Spleen (tissue), 3 donors: ENCODE measurements around the gene VPS52.

ENCODE experiments used
- POLR2A ChIP-seq, 3 donors: fragments of 450-650 bp; IDR thresholded peaks; one replicate each; pipeline ENCODE4 v1.5.1; 2017; ENCODE audit warnings: antibody characterized with exemption in 3 of 3, mild to moderate bottlenecking in 1 of 3
- POLR2AphosphoS5 ChIP-seq, 3 donors: sonication (generic); formaldehyde crosslinking; IDR thresholded peaks; one replicate each; pipeline ENCODE4 v1.5.1; 2017; ENCODE audit warnings: antibody characterized with exemption in 3 of 3

- TF ChIP-seq POLR2AphosphoS5 (IDR thresholded peaks at IDR 0.05) (peak in 2 of 3 donors; percentile 46 to 51), POLR2A (IDR thresholded peaks at IDR 0.05) (no peak)
Measured at GRCh38 chr6:33247977-33248642, 23.6 kb downstream of the VPS52 start.
